Keratinocyte (primary cell): ENCODE measurements around the gene SCAPER. TPM values are rescaled to one million over a fixed set of nuclear protein-coding genes. Genes with fewer than 3 reads are reported as not detected.

Source experiments
- DNase-seq: peaks from one replicate; pipeline ENCODE4 v3.0.0-alpha.2; 2011; ENCODE audit warnings: low read depth, missing footprints, low spot score
- FAIRE-seq: peaks from 2 replicates; lab custom pipeline; 2011; peaks lifted over from hg19 to GRCh38; lab: Jason Lieb, UNC
- H2AFZ ChIP-seq: 2 replicates; pipeline ENCODE4 v1.6.0; 2012; ENCODE audit warnings: low read length, control low read depth, inconsistent platforms; ENCODE audit not compliant: control insufficient read depth
- H3K27ac ChIP-seq: 2 replicates; pipeline ENCODE4 v1.5.1; 2011; ENCODE audit warnings: low read length; ENCODE audit not compliant: control insufficient read depth, insufficient read depth
- H3K27me3 ChIP-seq: 3 replicates; pipeline ENCODE4 v1.6.0; 2011; ENCODE audit warnings: low read length; ENCODE audit not compliant: control insufficient read depth, insufficient read depth; ENCODE audit errors: extremely low read depth
- H3K36me3 ChIP-seq, 2 experiments: 2 replicates in 1 of 2; 3 replicates in 1 of 2; pipeline ENCODE4 v1.5.1; 2011; ENCODE audit warnings: low read length in 2 of 2, mild to moderate bottlenecking in 1 of 2; ENCODE audit not compliant: control insufficient read depth in 2 of 2, insufficient read depth in 2 of 2; ENCODE audit errors: extremely low read depth in 1 of 2
- H3K4me1 ChIP-seq: 3 replicates; pipeline ENCODE4 v1.5.1; 2011; ENCODE audit warnings: low read length; ENCODE audit not compliant: control insufficient read depth, insufficient read depth; ENCODE audit errors: extremely low read depth
- H3K4me2 ChIP-seq: 3 replicates; pipeline ENCODE4 v1.6.0; 2011; ENCODE audit warnings: low read depth, low read length; ENCODE audit not compliant: control insufficient read depth, insufficient read depth; ENCODE audit errors: extremely low read depth
- H3K4me3 ChIP-seq, 3 experiments: fragments of 200-600 bp in 1 of 3; sonication (generic) in 1 of 3; 2 replicates in 2 of 3; 3 replicates in 1 of 3; pipeline ENCODE4 v1.5.1; 2011 to 2016; ENCODE audit warnings: low read length in 3 of 3, mild to moderate bottlenecking in 3 of 3, control low read depth in 2 of 3, inconsistent platforms in 1 of 3, low read depth in 1 of 3, mixed read lengths in 1 of 3, mixed run types in 1 of 3, moderate library complexity in 1 of 3; ENCODE audit not compliant: control insufficient read depth in 2 of 3, insufficient read depth in 2 of 3; ENCODE audit errors: extremely low read depth in 1 of 3
- H3K79me2 ChIP-seq: 2 replicates; pipeline ENCODE4 v1.6.0; 2012; ENCODE audit warnings: low read length; ENCODE audit not compliant: control insufficient read depth, insufficient read depth
- H3K9ac ChIP-seq: 3 replicates; pipeline ENCODE4 v1.6.0; 2011; ENCODE audit warnings: low read length; ENCODE audit not compliant: control insufficient read depth, insufficient read depth; ENCODE audit errors: extremely low read depth
- H3K9me1 ChIP-seq: 3 replicates; pipeline ENCODE4 v1.6.0; 2011; ENCODE audit warnings: low read length; ENCODE audit not compliant: control insufficient read depth, insufficient read depth; ENCODE audit errors: extremely low read depth
- H3K9me3 ChIP-seq: 2 replicates; pipeline ENCODE4 v1.5.1; 2012; ENCODE audit warnings: low read depth, low read length; ENCODE audit not compliant: control insufficient read depth
- H4K20me1 ChIP-seq: 3 replicates; pipeline ENCODE4 v1.6.0; 2011; ENCODE audit warnings: low read length; ENCODE audit not compliant: control insufficient read depth, insufficient read depth; ENCODE audit errors: extremely low read depth
- CTCF ChIP-seq, 3 experiments: IDR thresholded peaks in 1 of 3; conservative IDR thresholded peaks in 1 of 3; optimal IDR thresholded peaks in 1 of 3; 2 replicates in 2 of 3; 3 replicates in 1 of 3; pipeline versions ENCODE3 to v1.5.1; 2011; ENCODE audit warnings: low read length in 3 of 3, mild to moderate bottlenecking in 3 of 3, moderate library complexity in 2 of 3, control low read depth in 1 of 3, inconsistent platforms in 1 of 3; ENCODE audit not compliant: insufficient read depth in 2 of 3; ENCODE audit errors: extremely low read depth in 1 of 3
- EZH2 ChIP-seq: IDR thresholded peaks from one replicate; pipeline ENCODE4 v1.6.1; 2012; ENCODE audit warnings: inconsistent platforms, mild to moderate bottlenecking, low read length, moderate library complexity
- dilution Hi-C: fragments of 300-500 bp; cut with MboI; formaldehyde crosslinking; loops from one replicate; pipeline ENCODE4 v1.7.0; 2020; ENCODE audit warnings: low sequenced_read_pairs; ENCODE audit not compliant: extremely low pct_ligation_motif_present
- polyA plus RNA-seq, 5 experiments: library from polyadenylated mRNA; depleted of rRNA in 3 of 5; stranded (reverse) in 3 of 5; stranded (forward) in 1 of 5; unstranded in 1 of 5; fragments of >200 nt; gene quantifications; 1 replicate in 1 of 5; 2 replicates in 3 of 5; 3 replicates in 1 of 5; pipeline versions ENCODE4 v1.2.1 to v1.2.3, GENCODE V29; 2011 to 2012; ENCODE audit warnings: missing spikeins in 2 of 5, low read depth in 1 of 5, low replicate concordance in 1 of 5

The SCAPER gene
- polyA plus RNA-seq, 1 donor (not counting 4 experiments of a cell fraction or from before 2014, with no cell fraction given) = 5.2 TPM

- dilution Hi-C loops = no loop called here
- no peaks in the 10 kb centered on the region for H3K9me1 ChIP-seq
- H4K20me1 ChIP-seq = no peaks in the 10 kb centered on the region
- H3K79me2 ChIP-seq = no peaks in the 10 kb centered on the region
- H3K9ac ChIP-seq = no peak overlapping the region
- TF ChIP-seq EZH2 (no peak), CTCF (optimal IDR thresholded peaks at IDR 0.05 in 1 of 3, IDR thresholded peaks at IDR 0.05 in 1 of 3, conservative IDR thresholded peaks at IDR 0.05 in 1 of 3; ENCODE audit: extremely low read depth in 1 of 3, insufficient read depth in 2 of 3, low read length in 3 of 3) (no peak)
- H3K9me3 ChIP-seq = no peaks in the 10 kb centered on the region
- H3K27me3 ChIP-seq = no peaks in the 10 kb centered on the region
- DNase-seq (no peak), FAIRE-seq (no peak)
- no peaks in the 10 kb centered on the region for H3K36me3 ChIP-seq
- H2AFZ ChIP-seq = no peak overlapping the region
- H3K4me1 ChIP-seq = no peaks in the 10 kb centered on the region
- H3K4me2 ChIP-seq = no peak overlapping the region
- H3K4me3 ChIP-seq = no peak overlapping the region
- H3K27ac ChIP-seq = no peak overlapping the region
Observed at GRCh38 chr15:76533995-76534394, 371.1 kb downstream of the SCAPER start.

GRCh38 chr15:76533060-76533820, 371.9 kb downstream of the SCAPER start:
- Histone ChIP-seq H3K36me3 (no peaks in the 10 kb centered on the region), H3K4me3 (no peak overlapping the region), H3K27me3 (no peaks in the 10 kb centered on the region), H3K4me2 (no peak overlapping the region), H3K9me3 (no peaks in the 10 kb centered on the region), H3K79me2 (no peaks in the 10 kb centered on the region), H2AFZ (no peak overlapping the region), H4K20me1 (no peaks in the 10 kb centered on the region), H3K9ac (no peak overlapping the region), H3K27ac (no peak overlapping the region), H3K9me1 (no peaks in the 10 kb centered on the region), H3K4me1 (no peaks in the 10 kb centered on the region)
- no peak for FAIRE-seq
- dilution Hi-C loops = no loop called here
- no peak for TF ChIP-seq CTCF (optimal IDR thresholded peaks at IDR 0.05 in 1 of 3, IDR thresholded peaks at IDR 0.05 in 1 of 3, conservative IDR thresholded peaks at IDR 0.05 in 1 of 3; ENCODE audit: extremely low read depth in 1 of 3, insufficient read depth in 2 of 3, low read length in 3 of 3)
- no peak for TF ChIP-seq EZH2
- no peak for DNase-seq
